22Rv1 (cell line): ENCODE measurements around the gene DTNA.

Experiments used
- H3K27ac ChIP-seq: fragments of 450-650 bp; 2 replicates; pipeline ENCODE4 v1.5.1; 2017
- ZFX ChIP-seq: fragments of 450-650 bp; IDR thresholded peaks from 2 replicates; pipeline ENCODE4 v1.6.1; 2017; ENCODE audit warnings: antibody characterized with exemption, borderline replicate concordance
- TF ChIP-seq, protein P1 (sequence below): fragments of 450-650 bp; IDR thresholded peaks from 2 replicates; pipeline ENCODE4 v1.5.1; 2017; ENCODE audit warnings: mild to moderate bottlenecking

Gene DTNA

DNA sequence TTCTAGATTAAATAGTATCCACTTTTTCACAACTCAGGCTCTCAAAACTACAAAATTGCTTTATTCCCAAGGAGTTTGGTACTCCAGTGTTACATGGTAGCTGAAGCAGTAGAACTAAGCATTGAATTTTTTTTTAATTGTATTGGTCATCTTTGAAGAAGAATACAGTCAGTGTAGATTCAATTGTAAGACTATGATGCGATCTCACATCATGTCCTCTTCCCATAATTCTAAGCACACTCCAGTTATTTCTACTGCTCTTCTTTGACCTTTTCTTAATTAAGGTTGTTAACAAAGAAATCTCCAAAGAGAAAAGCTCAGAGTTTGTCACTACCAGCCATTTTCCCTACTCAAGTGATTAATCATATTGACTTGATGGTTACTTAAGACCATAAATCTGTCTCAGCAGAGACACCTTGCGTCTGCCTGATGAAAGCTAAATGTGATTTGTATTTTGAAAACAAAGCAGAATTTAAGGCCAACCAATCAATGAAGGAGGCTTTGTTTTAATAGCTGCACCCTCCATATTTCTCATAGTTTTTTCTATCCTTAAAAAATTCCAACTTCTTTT lies 130.2 kb downstream of the DTNA start:
- no peak for TF ChIP-seq ZFX
- TF ChIP-seq, protein P1, sequence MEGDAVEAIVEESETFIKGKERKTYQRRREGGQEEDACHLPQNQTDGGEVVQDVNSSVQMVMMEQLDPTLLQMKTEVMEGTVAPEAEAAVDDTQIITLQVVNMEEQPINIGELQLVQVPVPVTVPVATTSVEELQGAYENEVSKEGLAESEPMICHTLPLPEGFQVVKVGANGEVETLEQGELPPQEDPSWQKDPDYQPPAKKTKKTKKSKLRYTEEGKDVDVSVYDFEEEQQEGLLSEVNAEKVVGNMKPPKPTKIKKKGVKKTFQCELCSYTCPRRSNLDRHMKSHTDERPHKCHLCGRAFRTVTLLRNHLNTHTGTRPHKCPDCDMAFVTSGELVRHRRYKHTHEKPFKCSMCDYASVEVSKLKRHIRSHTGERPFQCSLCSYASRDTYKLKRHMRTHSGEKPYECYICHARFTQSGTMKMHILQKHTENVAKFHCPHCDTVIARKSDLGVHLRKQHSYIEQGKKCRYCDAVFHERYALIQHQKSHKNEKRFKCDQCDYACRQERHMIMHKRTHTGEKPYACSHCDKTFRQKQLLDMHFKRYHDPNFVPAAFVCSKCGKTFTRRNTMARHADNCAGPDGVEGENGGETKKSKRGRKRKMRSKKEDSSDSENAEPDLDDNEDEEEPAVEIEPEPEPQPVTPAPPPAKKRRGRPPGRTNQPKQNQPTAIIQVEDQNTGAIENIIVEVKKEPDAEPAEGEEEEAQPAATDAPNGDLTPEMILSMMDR: no peak
- no peak overlapping the region for H3K27ac ChIP-seq

DNA sequence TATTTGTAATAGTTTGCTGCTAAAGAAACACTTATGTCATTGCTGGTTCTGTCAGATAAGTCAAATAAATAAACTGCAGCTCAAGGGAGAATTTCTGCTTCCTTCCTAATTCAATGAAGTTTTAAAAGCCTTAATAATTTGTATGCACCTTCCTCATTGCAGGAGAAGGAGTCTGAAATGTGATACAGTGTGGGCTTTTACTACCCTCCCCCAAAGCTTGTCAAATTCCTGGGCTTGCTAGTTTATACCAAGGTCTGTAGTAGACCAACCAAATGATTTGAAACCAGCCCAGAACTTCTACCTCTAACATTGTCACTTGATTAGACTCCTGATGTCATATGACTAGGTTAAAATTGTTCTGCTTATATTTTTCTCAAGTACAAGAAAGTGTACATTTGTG lies 131.8 kb downstream of the DTNA start:
- no peak overlapping the region for H3K27ac ChIP-seq
- TF ChIP-seq ZFX: no peak
- TF ChIP-seq, protein P1: no peak

DNA sequence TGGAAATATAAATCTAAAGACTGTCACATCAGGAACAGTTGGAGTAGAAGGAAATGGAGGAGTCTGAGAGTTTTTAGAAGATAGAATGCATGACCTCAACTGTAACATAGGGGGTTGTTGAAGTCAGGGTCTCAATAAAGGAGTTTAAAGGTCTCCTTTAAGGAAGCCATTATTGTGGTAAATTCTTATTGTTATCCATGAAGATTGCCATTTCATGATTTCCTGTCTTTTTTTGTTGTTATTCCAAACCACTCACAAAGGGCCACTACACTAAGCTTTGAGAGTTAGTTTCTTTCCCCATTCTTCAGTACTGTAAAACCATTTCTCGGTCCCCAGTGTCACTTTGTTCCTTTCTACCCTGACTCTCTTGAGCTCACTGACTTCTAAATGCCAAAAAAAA lies 134.0 kb downstream of the DTNA start:
- H3K27ac ChIP-seq: no peak overlapping the region
- TF ChIP-seq ZFX: no peak
- TF ChIP-seq, protein P1: no peak

DNA sequence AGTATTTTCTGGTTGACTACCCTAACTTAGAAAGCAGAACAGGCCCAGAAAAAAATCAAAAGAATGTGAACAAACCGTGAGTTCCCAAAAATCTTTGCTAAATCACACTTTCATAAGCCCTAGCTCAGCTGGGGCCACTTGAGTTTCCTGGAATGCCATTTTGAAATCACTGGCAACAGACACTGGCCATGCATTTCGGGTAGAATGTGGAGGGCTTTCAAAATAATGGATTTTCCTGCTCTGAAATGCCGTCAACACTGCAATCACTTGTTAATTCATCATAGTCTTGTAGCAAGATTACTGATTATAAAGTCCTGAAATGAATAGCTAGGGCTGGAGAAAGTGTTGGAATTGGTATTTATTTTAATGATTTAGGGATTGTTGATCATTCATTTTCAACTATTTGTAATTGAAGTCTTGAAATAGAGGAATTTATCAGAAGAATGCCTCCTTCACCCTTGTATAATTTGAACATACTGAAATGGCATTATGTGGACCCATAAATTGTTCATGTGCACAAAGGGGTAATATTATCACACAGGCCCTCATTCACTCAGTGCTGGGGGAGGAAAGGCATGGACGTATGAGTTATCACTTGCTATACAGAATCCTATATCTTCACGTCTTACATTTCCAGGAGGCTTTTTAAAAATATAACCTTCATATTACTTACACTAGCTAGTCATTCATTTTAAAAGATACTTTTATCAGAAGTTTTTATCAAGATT lies 134.8 kb downstream of the DTNA start:
- H3K27ac ChIP-seq: no peak overlapping the region
- no peak for TF ChIP-seq ZFX
- TF ChIP-seq, protein P1: no peak

DNA sequence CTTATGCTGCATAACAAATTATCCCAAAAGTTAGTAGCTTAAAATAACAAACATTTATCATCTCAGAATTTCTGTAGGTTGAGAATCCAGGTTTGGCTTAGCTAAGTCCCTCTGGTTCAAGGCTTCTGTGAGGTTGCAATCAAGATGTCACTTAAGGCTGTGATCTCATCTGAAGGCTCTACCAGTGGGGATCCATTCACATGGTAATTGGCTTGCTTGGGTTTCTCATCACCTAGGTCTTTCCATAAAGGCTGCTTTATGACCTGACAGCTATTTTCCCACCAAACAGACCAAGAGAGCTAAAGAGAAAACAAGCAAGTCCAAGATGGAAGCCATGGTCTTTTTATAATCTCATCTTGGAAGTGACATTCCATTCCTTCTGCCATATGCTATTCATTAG lies 137.3 kb downstream of the DTNA start:
- no peak overlapping the region for H3K27ac ChIP-seq
- no peak for TF ChIP-seq ZFX
- TF ChIP-seq, protein P1: no peak

DNA sequence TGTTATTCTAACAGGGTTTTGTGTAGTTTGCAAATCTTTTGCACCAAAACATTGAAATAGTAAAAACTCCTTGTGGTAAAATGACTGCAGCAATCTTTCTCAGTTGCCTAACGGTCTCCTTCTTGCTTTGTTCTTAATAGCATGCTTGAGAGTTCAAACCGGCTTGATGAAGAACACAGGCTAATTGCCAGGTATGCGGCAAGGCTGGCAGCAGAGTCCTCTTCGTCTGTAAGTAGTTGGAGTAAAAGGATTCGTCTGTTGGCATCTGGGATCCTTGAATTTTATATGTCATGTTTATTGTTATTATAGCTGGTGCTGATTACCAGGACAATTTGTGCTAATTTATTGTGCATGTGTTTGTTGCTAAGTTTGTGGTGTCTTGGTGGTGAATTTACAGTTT lies 138.1 kb downstream of the DTNA start:
- TF ChIP-seq, protein P1: no peak
- TF ChIP-seq ZFX: no peak
- no peak overlapping the region for H3K27ac ChIP-seq

DNA sequence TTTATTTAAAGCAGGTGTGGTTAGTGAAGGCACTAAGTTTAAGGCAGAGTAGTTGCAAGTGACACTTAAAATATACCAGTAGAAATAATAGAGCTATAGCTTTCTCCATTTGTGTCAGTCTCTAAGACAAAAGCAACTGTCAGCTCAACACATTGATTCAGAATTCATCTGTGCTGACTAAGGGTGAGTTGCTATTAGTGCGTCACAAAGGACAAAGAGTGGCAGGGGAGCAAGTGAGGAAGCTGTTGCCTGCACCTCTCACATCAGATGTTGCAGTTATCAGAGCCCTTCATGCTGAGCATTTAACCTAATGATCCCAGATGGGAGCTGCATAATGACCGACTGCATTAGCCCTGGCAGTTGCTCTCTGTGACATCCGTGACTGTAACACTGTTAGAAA lies 138.6 kb downstream of the DTNA start:
- no peak for TF ChIP-seq ZFX
- TF ChIP-seq, protein P1: no peak

More for the DNA sequence above, 138.6 kb downstream of the DTNA start:
- no peak overlapping the region for H3K27ac ChIP-seq
